K562 (cell line): Measurements from ENCODE around the gene COPS9.

Experiments used
- POLR2AphosphoS5 ChIP-seq: IDR thresholded peaks from 2 replicates; pipeline ENCODE4 v1.6.1; 2011; ENCODE audit warnings: mild to moderate bottlenecking, low read depth, low read length, moderate library complexity; ENCODE audit not compliant: control insufficient read depth, insufficient read depth
- YY1 ChIP-seq, 3 experiments: IDR thresholded peaks; 2 replicates each; pipeline ENCODE4 v1.6.1; 2011; ENCODE audit warnings: low read length in 2 of 3, mild to moderate bottlenecking in 2 of 3, moderate library complexity in 2 of 3, borderline replicate concordance in 1 of 3, control low read depth in 1 of 3, low read depth in 1 of 3; ENCODE audit not compliant: insufficient read depth in 3 of 3, insufficient replicate concordance in 2 of 3, control insufficient read depth in 1 of 3, insufficient read length in 1 of 3; ENCODE audit errors: extremely low read depth in 1 of 3
- TF ChIP-seq, protein P1 (sequence below), 3 experiments: IDR thresholded peaks in 2 of 3; conservative IDR thresholded peaks in 1 of 3; 2 replicates each; pipeline ENCODE4 v1.5.1; 2011 to 2012; ENCODE audit warnings: low read length in 3 of 3, mild to moderate bottlenecking in 3 of 3, control low read depth in 2 of 3, improper control_type of control experiment in 1 of 3, inconsistent platforms in 1 of 3, low read depth in 1 of 3, mixed read lengths in 1 of 3, moderate library complexity in 1 of 3; ENCODE audit not compliant: insufficient read depth in 2 of 3

DNA sequence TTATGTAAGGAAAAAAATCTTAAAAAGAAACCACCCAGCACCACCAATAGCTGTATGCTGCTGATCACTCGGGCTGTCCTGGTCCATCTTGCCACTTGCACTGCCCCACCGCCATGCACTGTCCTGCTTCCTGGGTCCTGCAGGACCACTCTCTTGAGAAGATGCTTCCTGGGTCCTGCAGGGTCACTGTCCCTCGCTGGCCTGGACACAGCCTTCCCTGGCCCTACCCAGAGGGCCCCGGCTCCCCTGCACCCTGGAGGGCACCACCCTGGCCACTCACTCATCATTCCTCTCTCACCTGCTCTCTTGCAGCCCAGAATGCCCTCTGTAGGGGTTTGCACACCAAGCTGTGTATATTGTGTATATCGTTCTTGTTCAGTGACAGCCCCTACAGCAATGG, 6.8 kb upstream of the COPS9 start:
- TF ChIP-seq, protein P1, sequence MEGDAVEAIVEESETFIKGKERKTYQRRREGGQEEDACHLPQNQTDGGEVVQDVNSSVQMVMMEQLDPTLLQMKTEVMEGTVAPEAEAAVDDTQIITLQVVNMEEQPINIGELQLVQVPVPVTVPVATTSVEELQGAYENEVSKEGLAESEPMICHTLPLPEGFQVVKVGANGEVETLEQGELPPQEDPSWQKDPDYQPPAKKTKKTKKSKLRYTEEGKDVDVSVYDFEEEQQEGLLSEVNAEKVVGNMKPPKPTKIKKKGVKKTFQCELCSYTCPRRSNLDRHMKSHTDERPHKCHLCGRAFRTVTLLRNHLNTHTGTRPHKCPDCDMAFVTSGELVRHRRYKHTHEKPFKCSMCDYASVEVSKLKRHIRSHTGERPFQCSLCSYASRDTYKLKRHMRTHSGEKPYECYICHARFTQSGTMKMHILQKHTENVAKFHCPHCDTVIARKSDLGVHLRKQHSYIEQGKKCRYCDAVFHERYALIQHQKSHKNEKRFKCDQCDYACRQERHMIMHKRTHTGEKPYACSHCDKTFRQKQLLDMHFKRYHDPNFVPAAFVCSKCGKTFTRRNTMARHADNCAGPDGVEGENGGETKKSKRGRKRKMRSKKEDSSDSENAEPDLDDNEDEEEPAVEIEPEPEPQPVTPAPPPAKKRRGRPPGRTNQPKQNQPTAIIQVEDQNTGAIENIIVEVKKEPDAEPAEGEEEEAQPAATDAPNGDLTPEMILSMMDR (IDR thresholded peaks at IDR 0.05 in 2 of 3, conservative IDR thresholded peaks at IDR 0.05 in 1 of 3; ENCODE audit: insufficient read depth in 2 of 3, low read depth in 1 of 3, low read length in 3 of 3): no peak
- TF ChIP-seq YY1 (IDR thresholded peaks at IDR 0.05; ENCODE audit: borderline replicate concordance in 1 of 3, control insufficient read depth in 1 of 3, extremely low read depth in 1 of 3, insufficient read depth in 3 of 3, insufficient read length in 1 of 3, insufficient replicate concordance in 2 of 3, low read depth in 1 of 3, low read length in 2 of 3): no peak
- TF ChIP-seq POLR2AphosphoS5: no peak
